Measurements from ENCODE around the gene C1orf35.

DNA sequence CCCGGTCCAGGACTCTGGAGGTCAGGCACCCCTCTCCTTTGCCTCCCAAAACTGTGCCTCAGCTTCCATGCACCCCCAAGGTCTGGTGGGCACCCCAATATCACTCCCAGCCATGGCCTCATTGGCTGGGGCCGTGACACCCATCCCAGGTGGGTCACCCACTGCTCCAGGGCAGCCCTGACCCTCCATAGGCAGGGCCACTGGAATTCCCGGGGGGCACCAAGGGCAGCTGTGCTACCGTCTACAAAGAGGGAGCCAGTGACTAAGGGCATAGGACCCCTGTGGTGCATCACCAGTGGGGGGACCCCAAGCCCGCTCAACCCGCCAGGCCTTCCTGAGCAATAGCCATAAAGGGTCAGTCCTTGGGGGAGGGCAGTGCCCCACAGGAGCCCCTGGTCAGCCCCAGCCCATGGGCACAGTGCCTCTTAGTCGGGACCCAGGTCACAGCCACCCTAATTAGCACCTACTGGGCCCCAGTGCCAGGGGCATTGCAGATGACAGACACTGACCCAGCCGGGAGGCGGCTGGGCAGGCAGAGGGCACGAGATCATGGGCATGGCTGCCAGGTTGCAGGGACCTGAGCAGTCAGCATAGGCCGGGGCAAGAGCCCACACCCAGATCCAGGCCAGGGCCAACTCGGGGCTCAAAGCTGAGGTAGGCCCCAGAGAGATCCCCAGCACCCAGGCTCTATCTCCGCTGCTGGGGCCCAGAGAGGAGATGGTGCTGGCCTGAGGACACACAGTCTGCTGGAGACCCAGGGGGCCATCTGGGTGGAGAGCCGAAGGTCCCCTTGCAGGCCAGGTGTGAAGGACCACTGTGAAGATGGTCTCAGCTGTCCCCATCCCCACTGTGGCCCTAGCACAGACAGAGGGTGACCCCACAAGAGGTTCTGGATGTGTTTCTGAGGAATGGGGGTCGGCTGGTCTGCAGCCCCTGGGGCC lies 39.6 kb downstream of the C1orf35 start:
- no peak for TF ChIP-seq CTCF (IDR thresholded peaks at IDR 0.05)
- TF ChIP-seq POLR2AphosphoS5 (IDR thresholded peaks at IDR 0.05), result no peak
- no peak for TF ChIP-seq POLR2A (IDR thresholded peaks at IDR 0.05)
